ENCODE measurements around the gene NFIX. TPM values are rescaled to one million over a fixed set of nuclear protein-coding genes. Genes with fewer than 3 reads are reported as not detected.

Gene NFIX
- total and polyA plus RNA-seq, 9 of the 15 experiments (the other 6 are each of a cell fraction or from before 2014, with no cell fraction given): 0.28 to 26.8 (median 5.4) TPM

- TF ChIP-seq RBM34 (IDR thresholded peaks at IDR 0.05; ENCODE audit: borderline replicate concordance, insufficient read depth, low read length): no peak
- TF ChIP-seq ZFP30 (CRISPR knock-in tag; IDR thresholded peaks at IDR 0.05; ENCODE audit: borderline replicate concordance): no peak
- no peak for TF ChIP-seq NR0B1 (IDR thresholded peaks at IDR 0.05; ENCODE audit: partially characterized antibody)
- no peak; the same call in 1 of the 2 replicates for TF ChIP-seq MYNN (IDR thresholded peaks at IDR 0.05)
- no peak for TF ChIP-seq MYNN (CRISPR knock-in tag; IDR thresholded peaks at IDR 0.05)
- peak; percentile 55; the same call in 1 of the 2 replicates for TF ChIP-seq PHB (CRISPR knock-in tag; IDR thresholded peaks at IDR 0.05)
- TF ChIP-seq PREB (CRISPR knock-in tag; IDR thresholded peaks at IDR 0.05): no peak
- TF ChIP-seq SNIP1 (IDR thresholded peaks at IDR 0.05; ENCODE audit: low read depth): no peak
- TF ChIP-seq RREB1 (CRISPR knock-in tag; IDR thresholded peaks at IDR 0.05): peak; percentile 81; the same call in 1 of the 2 replicates
- TF ChIP-seq HOMEZ (CRISPR knock-in tag; IDR thresholded peaks at IDR 0.05): 0 out of 2 replicates have a peak, but pooled peaks have one; percentile 24
- peak; percentile 52; the same call in 1 of the 2 replicates for TF ChIP-seq ZBTB26 (CRISPR knock-in tag; IDR thresholded peaks at IDR 0.05)
- TF ChIP-seq TFAM (CRISPR knock-in tag; conservative IDR thresholded peaks at IDR 0.05): no peak
- TF ChIP-seq RNF219 (CRISPR knock-in tag; IDR thresholded peaks at IDR 0.05): no peak
- TF ChIP-seq DNMT1 (IDR thresholded peaks at IDR 0.05): no peak
These were observed 49.7 kb upstream of the NFIX start, which contains the start of gene RAD23A (continued) for GRCh38 chr19:12945479-12946091.
